ENCODE data around the gene MIPOL1. TPM values are rescaled to one million over a fixed set of nuclear protein-coding genes. Genes with fewer than 3 reads are reported as not detected.

The MIPOL1 gene
- total and polyA plus RNA-seq, 2 of the 13 experiments (the other 11 are each of a cell fraction or from before 2014, with no cell fraction given): 8.6 to 34.2 TPM

- TF ChIP-seq ARID2 (CRISPR knock-in tag; IDR thresholded peaks at IDR 0.05; ENCODE audit: borderline replicate concordance): no peak
- TF ChIP-seq ZNF792 (CRISPR knock-in tag; IDR thresholded peaks at IDR 0.05): no peak
- 0 out of 2 replicates have a peak, but pooled peaks have one; percentile 9 for TF ChIP-seq TCF7 (IDR thresholded peaks at IDR 0.05; ENCODE audit: low read depth)
- TF ChIP-seq RXRB (CRISPR knock-in tag; IDR thresholded peaks at IDR 0.05; ENCODE audit: borderline replicate concordance): no peak
- TF ChIP-seq ZSCAN5A (CRISPR knock-in tag; IDR thresholded peaks at IDR 0.05; ENCODE audit: borderline replicate concordance): no peak
- TF ChIP-seq PREB (CRISPR knock-in tag; IDR thresholded peaks at IDR 0.05): no peak
- no peak for TF ChIP-seq HOXA5 (CRISPR knock-in tag; IDR thresholded peaks at IDR 0.05)
- 0 out of 2 replicates have a peak, but pooled peaks have one; percentile 49 for TF ChIP-seq FOXA1 (IDR thresholded peaks at IDR 0.05)
- TF ChIP-seq FOXA1 (CRISPR knock-in tag; IDR thresholded peaks at IDR 0.05): no peak
- TF ChIP-seq ESRRA (CRISPR knock-in tag; IDR thresholded peaks at IDR 0.05; ENCODE audit: low read depth): no peak
- TF ChIP-seq ZNF703 (CRISPR knock-in tag; IDR thresholded peaks at IDR 0.05; ENCODE audit: borderline replicate concordance): no peak
- no peak for TF ChIP-seq LCORL (IDR thresholded peaks at IDR 0.05)
- no peak for TF ChIP-seq LCORL (CRISPR knock-in tag; IDR thresholded peaks at IDR 0.05)
- TF ChIP-seq ZNF619 (CRISPR knock-in tag; IDR thresholded peaks at IDR 0.05): no peak
- no peak for TF ChIP-seq SP4 (CRISPR knock-in tag; IDR thresholded peaks at IDR 0.05)
- TF ChIP-seq AFF4 (CRISPR knock-in tag; IDR thresholded peaks at IDR 0.05): no peak
- TF ChIP-seq ELF3 (CRISPR knock-in tag; IDR thresholded peaks at IDR 0.05): no peak
- no peak for TF ChIP-seq FOXP1 (IDR thresholded peaks at IDR 0.05)
- peak; percentile 71; the same call in 1 of the 2 replicates for TF ChIP-seq FOXP1 (CRISPR knock-in tag; IDR thresholded peaks at IDR 0.05)
- TF ChIP-seq ZNF367 (CRISPR knock-in tag; IDR thresholded peaks at IDR 0.05; ENCODE audit: borderline replicate concordance): no peak
Observed at GRCh38 chr14:37270629-37271028, 72.9 kb downstream of the MIPOL1 start (continued).
